Measurements from ENCODE around the gene BANF2. TPM values are rescaled to one million over a fixed set of nuclear protein-coding genes. Genes with fewer than 3 reads are reported as not detected.

Gene BANF2
- total and polyA plus RNA-seq, 2 experiments from 2014 or later: not detected

GRCh38 chr20:17697171-17697570 lies 2.6 kb upstream of the BANF2 start (continued):
- TF ChIP-seq ZNF462 (CRISPR knock-in tag; IDR thresholded peaks at IDR 0.05): no peak

- H3K9me3 Mint-ChIP-seq: no peaks in the 10 kb centered on the region; the same call in 2 of the 3 replicates
- TF ChIP-seq EZH2 (IDR thresholded peaks at IDR 0.05; ENCODE audit: low read depth, unreplicated experiment) (no peak), POLR2AphosphoS5 (IDR thresholded peaks at IDR 0.05; ENCODE audit: low read depth) (no peak), CTCF (conservative IDR thresholded peaks at IDR 0.05; ENCODE audit: low read depth in 2 of 2) (no peak), ETS1 (IDR thresholded peaks at IDR 0.05) (no peak), STAT1 (IDR thresholded peaks at IDR 0.05; ENCODE audit: unreplicated experiment) (no peak), ZNF462 (CRISPR knock-in tag; IDR thresholded peaks at IDR 0.05) (no peak)
Measured at GRCh38 chr20:17698384-17698783, 1.4 kb upstream of the BANF2 start.

More at GRCh38 chr20:17698384-17698783, 1.4 kb upstream of the BANF2 start:
- Histone ChIP-seq H3K79me2 (replicated peaks; ENCODE audit: insufficient read depth) (no peaks in the 10 kb centered on the region), H3K36me3 (ENCODE audit: insufficient read depth) (no peaks in the 10 kb centered on the region), H3K9me2 (ENCODE audit: insufficient read depth) (no peaks in the 10 kb centered on the region; the same call in 1 of the 2 replicates), H2AFZ (0 out of 2 replicates have a peak overlapping the region, but pooled peaks have one; percentile 14), H3K4me2 (no peak overlapping the region), H4K20me1 (replicated peaks; ENCODE audit: insufficient read depth) (no peaks in the 10 kb centered on the region), H3K27ac (ENCODE audit: low read depth) (no peak overlapping the region), H3F3A (replicated peaks; ENCODE audit: low read depth) (no peaks in the 10 kb centered on the region), H3K27me3 (ENCODE audit: insufficient read depth) (no peaks in the 10 kb centered on the region), H3K4me1 (ENCODE audit: insufficient read depth) (peaks cover 3% of the 10 kb centered on the region), H3K4me3 (no peak overlapping the region)
- Mint-ChIP-seq H3K4me3 (no peak overlapping the region), H3K27ac (no peak overlapping the region), H3K27me3 (ENCODE audit: insufficient read depth, low read depth, poor library complexity) (peaks cover 4% of the 10 kb centered on the region), H3K36me3 (ENCODE audit: low read depth) (no peaks in the 10 kb centered on the region), H3K4me1 (peaks cover 4% of the 10 kb centered on the region; the same call in 2 of the 3 replicates)
- DNase-seq (ENCODE audit: low spot score) (no peak), ATAC-seq (no peak)
